Skeletal muscle tissue (tissue), 4 donors: Measurements from ENCODE around the gene FPGS. TPM values are rescaled to one million over a fixed set of nuclear protein-coding genes. Genes with fewer than 3 reads are reported as not detected.

Experiments
- H3K27ac ChIP-seq: one replicate; pipeline ENCODE4 v1.7.0; 2013; ENCODE audit warnings: mild to moderate bottlenecking, low read depth, low read length, inconsistent platforms
- H3K27me3 ChIP-seq, 3 donors: one replicate each; pipeline ENCODE4 v1.7.0; 2013; ENCODE audit warnings: low read length in 3 of 3; ENCODE audit not compliant: control insufficient read depth in 3 of 3, insufficient read depth in 3 of 3
- H3K36me3 ChIP-seq, 3 donors: one replicate each; pipeline ENCODE4 v1.7.0; 2013; ENCODE audit warnings: low read length in 3 of 3; ENCODE audit not compliant: control insufficient read depth in 3 of 3, insufficient read depth in 3 of 3
- H3K4me1 ChIP-seq, 3 donors: one replicate each; pipeline ENCODE4 v1.7.0; 2013; ENCODE audit warnings: low read length in 3 of 3, mild to moderate bottlenecking in 3 of 3; ENCODE audit not compliant: control insufficient read depth in 3 of 3, insufficient read depth in 3 of 3
- H3K4me3 ChIP-seq, 3 donors: one replicate each; pipeline ENCODE4 v1.7.0; 2013; ENCODE audit warnings: low read length in 3 of 3
- H3K9ac ChIP-seq, 3 donors: one replicate each; pipeline ENCODE4 v1.7.0; 2013; ENCODE audit warnings: low read length in 3 of 3, mild to moderate bottlenecking in 3 of 3, moderate library complexity in 2 of 3, low read depth in 1 of 3
- H3K9me3 ChIP-seq, 3 donors: one replicate each; pipeline ENCODE4 v1.7.0; 2013; ENCODE audit warnings: low read length in 3 of 3; ENCODE audit not compliant: control insufficient read depth in 3 of 3
- total RNA-seq: library from RNA; depleted of rRNA; stranded (reverse); fragments of >200 nt; gene quantifications from one replicate; pipeline ENCODE4 v1.2.3, GENCODE V29; 2014
- donor health status: Osteomylitis.

The FPGS gene
- total RNA-seq, 1 donor from 2014 or later, result 41.2 TPM

DNA sequence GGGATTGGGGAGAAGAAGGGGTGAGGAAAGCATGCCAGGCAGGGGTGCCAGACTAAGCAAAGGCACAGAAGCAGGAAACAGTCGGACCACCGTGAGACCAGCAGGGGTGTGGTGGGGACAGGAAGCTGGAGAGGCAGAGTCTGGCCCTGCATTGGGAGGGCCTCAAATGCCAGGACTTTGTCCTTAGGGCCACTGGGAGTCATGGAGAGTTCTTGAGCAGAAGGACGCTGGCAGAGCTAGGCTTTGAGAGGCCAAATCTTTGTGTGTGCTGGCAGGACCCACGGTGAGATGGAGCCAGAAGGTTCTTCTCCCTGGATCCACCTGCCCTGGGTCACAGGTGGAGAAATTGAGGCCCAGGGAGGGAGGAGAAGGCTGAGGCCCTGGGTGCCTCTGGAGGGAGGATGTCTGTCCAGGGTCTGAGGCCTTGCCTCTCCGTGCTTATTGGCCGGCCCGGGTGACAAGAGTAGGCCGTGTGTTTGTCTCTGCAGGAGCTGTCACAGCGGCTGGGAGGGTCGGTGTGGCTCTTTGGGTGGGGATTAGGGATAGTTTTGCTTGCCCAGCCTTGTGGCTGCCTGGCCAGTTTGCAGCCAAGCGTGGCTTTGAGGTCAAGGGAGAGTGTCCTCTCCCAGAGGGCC is 53.5 kb downstream of the FPGS start:
- H3K4me1 ChIP-seq, result peaks cover 35 to 68% (median 59%) of the 10 kb centered on the region in 3 donors
- H3K9ac ChIP-seq, result peak overlapping the region in 1 of 3 donors; percentile 64
- H3K9me3 ChIP-seq, result no peaks in the 10 kb centered on the region
- no peak overlapping the region for H3K27ac ChIP-seq
- no peak overlapping the region for H3K4me3 ChIP-seq
- peaks cover 0 to 7% (median 0%) of the 10 kb centered on the region in 3 donors for H3K36me3 ChIP-seq
- H3K27me3 ChIP-seq, result no peaks in the 10 kb centered on the region

DNA sequence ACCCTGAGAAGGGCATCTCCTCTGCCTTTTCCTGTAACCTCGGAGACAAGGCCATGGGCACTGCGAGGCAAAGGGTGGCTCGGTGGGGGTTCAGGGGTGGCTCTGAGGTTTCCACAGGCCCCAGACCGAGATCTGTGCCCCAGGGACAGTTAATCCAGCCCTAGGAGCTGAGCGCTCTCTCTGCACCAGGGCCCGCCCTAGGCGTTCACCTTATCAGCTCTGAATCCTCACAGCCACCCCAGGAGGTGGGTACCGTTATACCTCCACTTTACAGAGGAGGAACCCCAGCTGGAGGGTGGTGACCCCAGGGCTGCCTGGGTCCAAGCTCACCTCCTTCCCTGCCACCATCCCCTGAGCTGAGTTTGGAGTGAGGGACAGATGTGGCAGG is 54.0 kb downstream of the FPGS start:
- Histone ChIP-seq H3K36me3 (peaks cover 0 to 7% (median 0%) of the 10 kb centered on the region in 3 donors), H3K9ac (peak overlapping the region in 1 of 3 donors; percentile 64), H3K9me3 (no peaks in the 10 kb centered on the region), H3K27ac (no peak overlapping the region), H3K4me3 (no peak overlapping the region), H3K4me1 (peaks cover 37 to 73% (median 64%) of the 10 kb centered on the region in 3 donors), H3K27me3 (no peaks in the 10 kb centered on the region)

DNA sequence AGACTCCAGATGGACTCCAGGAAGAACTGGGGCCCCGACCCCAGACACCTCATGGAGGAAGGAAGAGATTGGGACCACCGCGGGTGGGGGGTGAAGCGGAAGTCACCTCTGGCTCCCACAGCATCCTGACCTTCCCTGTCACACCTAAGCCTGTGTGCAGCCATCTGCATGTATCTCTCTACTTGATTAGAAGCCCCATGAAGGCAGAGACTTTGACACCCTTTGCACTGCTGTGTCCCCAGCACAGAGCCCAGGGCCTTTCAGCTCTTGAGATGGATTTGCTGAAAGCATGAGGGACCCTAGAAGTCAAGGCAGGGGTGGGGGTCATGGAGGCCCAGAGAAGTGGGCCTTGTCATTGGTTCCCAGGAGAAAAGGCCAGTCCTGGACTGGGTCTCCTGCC is 54.6 kb downstream of the FPGS start:
- H3K4me1 ChIP-seq, result peaks cover 42 to 78% (median 69%) of the 10 kb centered on the region in 3 donors
- H3K27me3 ChIP-seq, result no peaks in the 10 kb centered on the region
- no peak overlapping the region for H3K27ac ChIP-seq
- peak overlapping the region in 1 of 3 donors; percentile 45 for H3K4me3 ChIP-seq
- no peaks in the 10 kb centered on the region for H3K9me3 ChIP-seq
- H3K9ac ChIP-seq, result peak overlapping the region in 1 of 3 donors; percentile 64
- peaks cover 0 to 5% (median 0%) of the 10 kb centered on the region in 3 donors for H3K36me3 ChIP-seq

DNA sequence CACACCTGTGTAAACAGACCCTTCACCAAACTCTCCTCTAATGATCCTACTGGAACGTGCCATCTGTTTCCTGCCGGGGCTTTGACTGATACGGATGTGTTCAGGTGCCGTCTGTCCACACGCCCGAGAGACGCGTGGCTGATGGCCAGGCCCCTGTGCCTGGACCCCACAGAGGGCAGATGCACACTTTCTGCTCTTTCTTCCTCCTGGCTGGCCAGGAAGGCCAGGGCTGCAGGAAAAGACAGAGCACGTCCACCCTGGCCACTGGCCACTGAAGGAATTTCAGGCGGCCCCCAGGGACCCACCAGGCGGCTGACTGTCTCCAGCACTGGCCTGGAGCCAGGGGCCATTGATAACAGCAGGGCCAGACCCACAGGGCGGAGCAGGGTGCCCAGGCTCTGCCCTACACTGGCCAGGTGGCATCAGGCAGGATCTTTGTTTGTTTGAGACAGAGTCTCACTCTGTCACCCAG is 55.4 kb downstream of the FPGS start:
- H3K9ac ChIP-seq, result peak overlapping the region in 2 of 3 donors; percentile 14 to 64
- no peaks in the 10 kb centered on the region for H3K27me3 ChIP-seq
- no peaks in the 10 kb centered on the region for H3K36me3 ChIP-seq
- H3K4me1 ChIP-seq, result peaks cover 45 to 82% (median 72%) of the 10 kb centered on the region in 3 donors
- peak overlapping the region in 1 of 3 donors; percentile 45 for H3K4me3 ChIP-seq
- H3K27ac ChIP-seq, result no peak overlapping the region
- H3K9me3 ChIP-seq, result no peaks in the 10 kb centered on the region

DNA sequence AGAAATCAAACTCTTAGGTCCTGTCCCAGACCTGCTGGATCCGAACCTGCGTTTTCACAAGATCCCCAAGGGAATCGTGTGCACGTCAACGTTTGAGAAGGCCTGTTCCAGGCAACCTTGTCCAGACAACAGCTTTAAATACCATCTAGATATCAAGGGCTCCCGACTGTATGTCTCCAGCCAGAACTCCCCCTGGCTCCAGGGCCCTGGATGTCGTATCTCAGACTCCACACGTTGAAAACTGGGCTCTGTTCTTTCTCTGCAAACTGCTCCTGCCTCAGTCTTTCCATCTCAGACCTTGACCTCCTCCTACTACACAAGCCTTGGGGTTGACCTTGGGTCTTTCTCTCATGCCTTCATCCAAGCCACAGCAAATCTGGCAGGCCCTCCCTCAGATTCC is 57.6 kb downstream of the FPGS start:
- no peak overlapping the region for H3K27ac ChIP-seq
- peaks cover 0 to 5% (median 2%) of the 10 kb centered on the region in 3 donors for H3K36me3 ChIP-seq
- H3K4me1 ChIP-seq, result peaks cover 36 to 67% (median 53%) of the 10 kb centered on the region in 3 donors
- H3K9me3 ChIP-seq, result no peaks in the 10 kb centered on the region
- peak overlapping the region in 1 of 3 donors; percentile 33 for H3K9ac ChIP-seq
- no peaks in the 10 kb centered on the region for H3K27me3 ChIP-seq
- no peak overlapping the region for H3K4me3 ChIP-seq

DNA sequence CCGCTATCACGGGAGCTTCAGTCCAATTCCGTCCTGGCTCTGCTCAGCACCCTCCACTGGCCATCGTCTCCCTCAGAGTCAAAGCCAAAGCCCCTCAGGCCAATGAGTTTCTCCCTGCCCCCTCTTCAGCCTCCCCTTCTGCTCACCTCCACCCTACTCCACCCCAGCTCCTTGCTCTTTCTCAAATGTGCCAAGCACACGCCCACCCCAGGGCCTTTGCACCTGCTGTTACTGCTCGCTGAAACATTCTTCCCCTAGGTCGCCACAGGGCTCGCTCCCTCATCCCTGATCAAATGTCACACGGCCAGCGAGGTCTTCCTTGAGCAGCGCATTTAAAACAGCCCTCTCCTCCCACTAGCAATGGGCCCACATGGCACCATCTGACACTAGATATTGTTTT is 58.1 kb downstream of the FPGS start:
- Histone ChIP-seq H3K4me1 (peaks cover 32 to 64% (median 52%) of the 10 kb centered on the region in 3 donors), H3K36me3 (peaks cover 2 to 8% (median 3%) of the 10 kb centered on the region in 3 donors), H3K4me3 (no peak overlapping the region), H3K27ac (no peak overlapping the region), H3K9me3 (no peaks in the 10 kb centered on the region), H3K9ac (no peak overlapping the region), H3K27me3 (no peaks in the 10 kb centered on the region)

DNA sequence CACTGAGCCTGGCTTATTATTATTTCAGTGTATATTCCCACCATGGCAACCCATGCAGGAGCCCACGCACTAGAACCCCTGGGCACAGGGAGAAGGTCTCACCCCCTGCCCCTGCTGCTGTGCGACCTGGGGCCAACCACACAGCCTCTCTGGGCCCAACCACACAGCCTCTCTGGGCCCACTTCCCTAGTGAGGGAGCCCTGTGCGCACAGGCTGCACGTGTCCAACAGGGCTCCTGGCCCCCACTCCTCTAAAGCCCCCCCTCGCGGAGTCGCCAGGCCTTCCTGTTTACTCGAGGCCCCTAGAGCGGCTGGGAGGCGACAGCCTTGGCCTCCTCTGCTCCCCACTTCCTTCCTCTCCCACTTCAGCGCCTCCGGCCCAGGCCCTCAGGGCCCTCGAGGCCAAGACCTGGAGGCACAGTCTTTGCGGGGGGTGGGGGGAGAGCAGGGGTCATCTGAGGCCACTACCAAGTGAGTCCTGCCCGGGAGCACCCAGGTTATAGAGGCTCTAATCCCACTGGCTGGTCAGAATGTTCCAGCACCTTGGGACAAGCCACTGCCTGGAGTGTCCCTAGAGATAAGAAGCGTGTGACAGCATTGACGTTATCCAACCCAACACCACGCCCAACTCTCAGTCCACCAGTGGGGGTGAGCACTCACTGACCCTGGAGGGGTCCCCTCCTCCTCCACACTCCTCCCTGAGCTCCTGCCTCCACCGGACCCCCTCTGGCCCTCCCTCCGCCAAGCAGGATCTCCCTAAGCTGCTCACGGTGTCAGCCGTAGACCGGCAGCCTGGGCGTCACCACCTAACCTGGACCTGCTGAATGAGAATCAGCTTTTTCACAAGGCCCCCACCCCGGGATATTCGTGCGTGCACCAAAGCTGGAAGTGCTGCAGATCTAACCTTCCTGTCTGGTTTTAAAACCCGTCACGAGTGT is 59.7 kb downstream of the FPGS start:
- Histone ChIP-seq H3K4me1 (peaks cover 30 to 53% (median 38%) of the 10 kb centered on the region in 3 donors), H3K27me3 (no peaks in the 10 kb centered on the region), H3K9ac (peak overlapping the region; percentile 23 to 72 (median 30)), H3K27ac (peak overlapping the region; percentile 65), H3K9me3 (no peaks in the 10 kb centered on the region), H3K4me3 (peak overlapping the region in 1 of 3 donors; percentile 41), H3K36me3 (peaks cover 4 to 13% (median 5%) of the 10 kb centered on the region in 3 donors)

DNA sequence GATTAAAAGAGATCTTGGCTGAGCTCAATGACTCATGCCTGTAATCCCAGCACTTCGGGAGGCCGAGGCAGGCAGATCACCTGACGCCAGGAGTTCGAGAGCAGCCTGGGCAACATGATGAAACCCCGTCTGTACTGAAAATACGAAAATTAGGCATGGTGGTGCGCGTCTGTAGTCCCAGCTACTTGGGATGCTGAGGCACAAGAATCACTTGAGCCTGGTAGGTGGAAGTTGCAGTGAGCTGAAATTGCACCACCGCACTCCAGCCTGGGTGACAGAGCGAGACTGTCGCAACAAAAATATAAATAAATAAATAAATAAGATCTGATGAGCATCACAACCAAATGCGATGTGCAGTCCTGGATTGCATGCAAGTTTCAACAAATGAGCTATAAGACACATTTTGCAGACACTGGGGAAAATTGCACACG is 60.5 kb downstream of the FPGS start:
- Histone ChIP-seq H3K9me3 (no peaks in the 10 kb centered on the region), H3K9ac (peak overlapping the region in 1 of 3 donors; percentile 72), H3K4me1 (peaks cover 23 to 45% (median 33%) of the 10 kb centered on the region in 3 donors), H3K36me3 (peaks cover 13 to 22% (median 13%) of the 10 kb centered on the region in 3 donors), H3K4me3 (no peak overlapping the region), H3K27me3 (no peaks in the 10 kb centered on the region), H3K27ac (peak overlapping the region; percentile 65)
